ENCODE measurements around the gene ASAH2B.

Gene ASAH2B

GRCh38 chr10:50794490-50794889 is 54.8 kb downstream of the ASAH2B start:
- no peaks in the 10 kb centered on the region for H3K4me1 ChIP-seq (ENCODE audit: control insufficient read depth, low read length)
- no peaks in the 10 kb centered on the region for H3K9me2 ChIP-seq (replicated peaks; ENCODE audit: control insufficient read depth, low read length)
- no peak overlapping the region for H3K4me2 ChIP-seq (ENCODE audit: low read length)
- TF ChIP-seq EZH2phosphoT487 (IDR thresholded peaks at IDR 0.05; ENCODE audit: borderline replicate concordance, low read length) (no peak), CTCF (IDR thresholded peaks at IDR 0.05; ENCODE audit: low read depth, low read length, poor library complexity, severe bottlenecking) (no peak)
- H3K9me3 ChIP-seq (ENCODE audit: control insufficient read depth, insufficient read depth, low read length), result no peaks in the 10 kb centered on the region
- no peak overlapping the region for H3K27ac ChIP-seq (ENCODE audit: low read depth, low read length)
- no peak overlapping the region for H3K4me3 ChIP-seq (ENCODE audit: low read length)
- no peaks in the 10 kb centered on the region for H3K79me2 ChIP-seq (ENCODE audit: control insufficient read depth, low read length)
- no peaks in the 10 kb centered on the region for H3K36me3 ChIP-seq (ENCODE audit: control insufficient read depth, low read length)
- H3K27me3 ChIP-seq (ENCODE audit: control insufficient read depth, low read length), result peaks cover 7% of the 10 kb centered on the region; the same call in 1 of the 2 replicates
- H4K20me1 ChIP-seq (ENCODE audit: control insufficient read depth, insufficient read depth, low read depth, low read length), result no peaks in the 10 kb centered on the region
- no peaks in the 10 kb centered on the region for H3F3A ChIP-seq (ENCODE audit: control insufficient read depth, insufficient read depth)

GRCh38 chr10:50796693-50797092 is 57.0 kb downstream of the ASAH2B start:
- H4K20me1 ChIP-seq (ENCODE audit: control insufficient read depth, insufficient read depth, low read depth, low read length), result no peaks in the 10 kb centered on the region
- no peak for TF ChIP-seq EZH2phosphoT487 (IDR thresholded peaks at IDR 0.05; ENCODE audit: borderline replicate concordance, low read length)
- TF ChIP-seq CTCF (IDR thresholded peaks at IDR 0.05; ENCODE audit: low read depth, low read length, poor library complexity, severe bottlenecking), result no peak

GRCh38 chr10:50798297-50798696 is 58.6 kb downstream of the ASAH2B start:
- Histone ChIP-seq H3F3A (ENCODE audit: control insufficient read depth, insufficient read depth) (no peaks in the 10 kb centered on the region), H3K27ac (ENCODE audit: low read depth, low read length) (no peak overlapping the region), H3K36me3 (ENCODE audit: control insufficient read depth, low read length) (no peaks in the 10 kb centered on the region), H3K79me2 (ENCODE audit: control insufficient read depth, low read length) (no peaks in the 10 kb centered on the region), H3K9me2 (replicated peaks; ENCODE audit: control insufficient read depth, low read length) (no peaks in the 10 kb centered on the region), H3K4me2 (ENCODE audit: low read length) (no peak overlapping the region), H3K9me3 (ENCODE audit: control insufficient read depth, insufficient read depth, low read length) (no peaks in the 10 kb centered on the region), H3K27me3 (ENCODE audit: control insufficient read depth, low read length) (peaks cover 6% of the 10 kb centered on the region; the same call in 1 of the 2 replicates), H3K4me3 (ENCODE audit: low read length) (no peak overlapping the region), H4K20me1 (ENCODE audit: control insufficient read depth, insufficient read depth, low read depth, low read length) (no peaks in the 10 kb centered on the region), H3K4me1 (ENCODE audit: control insufficient read depth, low read length) (no peaks in the 10 kb centered on the region)
- TF ChIP-seq CTCF (IDR thresholded peaks at IDR 0.05; ENCODE audit: low read depth, low read length, poor library complexity, severe bottlenecking) (no peak), EZH2phosphoT487 (IDR thresholded peaks at IDR 0.05; ENCODE audit: borderline replicate concordance, low read length) (no peak)

More at GRCh38 chr10:50796693-50797092, 57.0 kb downstream of the ASAH2B start:
- no peaks in the 10 kb centered on the region for H3K9me3 ChIP-seq (ENCODE audit: control insufficient read depth, insufficient read depth, low read length)
- H3K4me3 ChIP-seq (ENCODE audit: low read length), result no peak overlapping the region
- H3K79me2 ChIP-seq (ENCODE audit: control insufficient read depth, low read length), result no peaks in the 10 kb centered on the region
- no peak overlapping the region for H3K27ac ChIP-seq (ENCODE audit: low read depth, low read length)
- H3K27me3 ChIP-seq (ENCODE audit: control insufficient read depth, low read length), result peaks cover 6% of the 10 kb centered on the region; the same call in 1 of the 2 replicates
- no peaks in the 10 kb centered on the region for H3F3A ChIP-seq (ENCODE audit: control insufficient read depth, insufficient read depth)
- H3K4me2 ChIP-seq (ENCODE audit: low read length), result no peak overlapping the region
- no peaks in the 10 kb centered on the region for H3K9me2 ChIP-seq (replicated peaks; ENCODE audit: control insufficient read depth, low read length)
- H3K4me1 ChIP-seq (ENCODE audit: control insufficient read depth, low read length), result no peaks in the 10 kb centered on the region
- H3K36me3 ChIP-seq (ENCODE audit: control insufficient read depth, low read length), result no peaks in the 10 kb centered on the region
